HG02870 (cell line): ENCODE results near the gene MDGA2.
"Not testable (repeated sequence)": the region's sequence is repeated elsewhere in the genome, so short reads cannot be mapped to it uniquely, and the experiment has no call there.

Experiments
- ATAC-seq: cut with Tn5 transposase; IDR thresholded peaks from one replicate; pipeline ENCODE4 v1.9.1; 2021; ENCODE audit warnings: mild to moderate bottlenecking, moderate library complexity; ENCODE audit not compliant: unreplicated experiment

Gene MDGA2

GRCh38 chr14:47246367-47246766 is 429.0 kb downstream of the MDGA2 start:
- ATAC-seq, result no peak

GRCh38 chr14:47242579-47242978 is 432.8 kb downstream of the MDGA2 start:
- not testable (repeated sequence) for ATAC-seq

DNA sequence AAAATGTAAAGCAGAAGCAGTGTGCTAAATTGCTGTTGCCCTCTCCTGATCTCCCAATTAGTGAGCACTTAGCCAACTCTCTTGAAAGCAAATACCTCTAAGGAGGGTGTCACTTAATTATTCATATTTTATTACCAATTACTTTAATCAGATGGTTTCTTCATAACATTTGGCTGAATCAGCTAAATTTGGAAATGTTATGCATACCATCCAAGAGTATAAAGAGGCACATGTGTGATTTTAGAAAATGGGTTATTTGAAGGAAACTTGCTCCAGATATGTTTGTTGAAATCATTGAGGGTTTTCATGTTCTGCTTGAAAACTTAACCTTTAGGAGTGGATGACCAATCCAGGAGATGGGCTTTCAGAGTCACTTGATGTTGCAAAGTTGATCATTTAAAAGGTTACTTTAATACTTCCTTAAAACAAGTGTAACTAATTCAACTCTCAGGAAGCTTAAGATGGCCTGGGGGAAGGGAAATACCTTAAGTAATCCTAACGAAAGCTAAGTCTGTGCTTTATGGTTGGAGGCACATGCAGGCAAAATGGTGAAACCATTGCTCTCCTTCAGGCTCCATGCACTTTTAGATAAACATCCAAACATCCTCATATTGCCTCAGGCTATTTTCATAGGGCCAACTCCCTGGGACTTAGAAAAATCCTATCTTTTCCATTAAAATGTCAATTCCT is 434.5 kb downstream of the MDGA2 start:
- ATAC-seq, result no peak

- ATAC-seq, result no peak
Observed at GRCh38 chr14:47235619-47236018, 439.8 kb downstream of the MDGA2 start.

GRCh38 chr14:47226877-47227520 is 448.4 kb downstream of the MDGA2 start:
- ATAC-seq, result no peak

DNA sequence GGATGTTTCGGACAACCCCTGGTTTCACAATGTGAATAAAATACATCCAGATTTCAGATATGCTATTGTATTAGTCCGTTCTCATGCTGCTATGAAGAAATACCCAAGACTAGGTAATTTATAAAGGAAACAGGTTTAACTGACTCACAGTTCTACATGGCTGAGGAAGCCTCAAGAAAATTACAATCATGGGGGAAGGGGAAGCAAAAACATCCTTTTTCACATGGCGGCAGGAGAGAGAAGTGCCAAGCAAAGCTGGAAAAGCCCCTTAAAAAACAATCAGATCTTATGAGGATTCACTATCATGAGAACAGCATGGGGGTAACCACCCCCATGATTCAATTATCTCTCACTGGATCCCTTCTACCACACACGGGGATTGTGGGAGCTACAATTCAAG is 451.7 kb downstream of the MDGA2 start:
- ATAC-seq, result no peak

GRCh38 chr14:47220096-47220495 is 455.3 kb downstream of the MDGA2 start:
- no peak for ATAC-seq

- no peak for ATAC-seq
Observed at GRCh38 chr14:47211263-47211662, 464.1 kb downstream of the MDGA2 start.

DNA sequence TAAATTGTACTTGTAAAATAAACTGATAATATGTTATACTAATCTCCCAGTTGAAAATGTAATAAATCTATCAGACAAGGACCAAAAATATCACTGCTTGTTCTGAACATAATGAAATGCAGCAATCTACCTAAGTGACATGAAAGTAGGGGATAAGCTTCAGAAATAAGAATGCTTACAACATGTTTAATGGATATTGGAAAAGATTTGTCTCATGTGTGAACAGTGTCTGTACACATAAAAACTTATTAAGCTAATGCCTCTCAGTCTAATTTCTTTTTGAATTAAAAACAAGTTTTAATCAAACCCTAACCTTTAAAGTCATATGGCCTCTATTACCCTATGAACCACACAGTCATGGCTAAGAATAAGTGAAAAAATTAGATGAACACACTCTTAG is 465.3 kb downstream of the MDGA2 start:
- no peak for ATAC-seq

- ATAC-seq, result no peak
Observed at GRCh38 chr14:47208434-47208833, 467.0 kb downstream of the MDGA2 start.

GRCh38 chr14:47207617-47208016 is 467.8 kb downstream of the MDGA2 start:
- ATAC-seq, result no peak

- ATAC-seq, result no peak
Observed at GRCh38 chr14:47200740-47201139, 474.7 kb downstream of the MDGA2 start.

- no peak for ATAC-seq
Observed at GRCh38 chr14:47195582-47195981, 479.8 kb downstream of the MDGA2 start.

DNA sequence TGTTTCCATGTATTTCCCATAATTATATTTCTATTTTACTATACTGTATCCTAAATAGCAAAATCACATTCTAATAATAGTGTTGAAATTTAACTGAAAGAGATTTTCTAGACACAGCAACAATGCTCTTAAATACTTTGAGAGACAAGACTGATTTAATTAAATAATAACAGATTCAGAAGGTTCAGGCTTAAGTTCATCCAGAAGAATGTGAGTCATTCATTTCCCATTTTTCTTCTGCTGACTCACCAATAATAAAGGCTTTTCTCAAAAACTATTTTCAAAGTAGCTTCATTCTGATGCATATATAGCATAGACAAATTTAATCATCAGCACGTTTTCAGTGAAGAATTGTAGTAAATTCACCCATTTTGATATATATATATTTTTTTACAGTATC is 481.4 kb downstream of the MDGA2 start:
- ATAC-seq, result no peak

- ATAC-seq, result not testable (repeated sequence)
Observed at GRCh38 chr14:47192203-47192602, 483.2 kb downstream of the MDGA2 start.

DNA sequence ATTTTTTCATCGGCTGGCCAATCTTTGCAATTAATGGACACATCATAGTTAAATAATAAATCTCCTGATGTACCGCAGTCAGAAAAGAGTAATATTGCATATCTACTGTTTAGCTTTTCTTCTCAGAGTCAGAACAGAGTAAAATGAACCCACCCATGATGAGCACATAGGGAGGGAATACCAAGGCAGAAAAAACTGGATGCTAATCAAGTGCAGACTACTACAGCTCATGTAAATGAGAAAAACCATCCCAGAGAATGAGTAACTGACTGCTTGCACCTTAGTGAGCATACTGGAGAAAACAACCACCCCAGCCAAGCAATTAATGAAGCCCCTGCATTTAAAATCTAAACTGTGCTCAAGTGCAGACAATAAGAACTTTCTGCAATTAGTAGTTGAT is 483.7 kb downstream of the MDGA2 start:
- ATAC-seq, result no peak

- no peak for ATAC-seq
Observed at GRCh38 chr14:47189911-47190484, 485.4 kb downstream of the MDGA2 start.

GRCh38 chr14:47186486-47186885 is 488.9 kb downstream of the MDGA2 start:
- no peak for ATAC-seq

GRCh38 chr14:47179906-47180305 is 495.5 kb downstream of the MDGA2 start:
- no peak for ATAC-seq

GRCh38 chr14:47171896-47172295 is 503.5 kb downstream of the MDGA2 start:
- ATAC-seq, result not testable (repeated sequence)

DNA sequence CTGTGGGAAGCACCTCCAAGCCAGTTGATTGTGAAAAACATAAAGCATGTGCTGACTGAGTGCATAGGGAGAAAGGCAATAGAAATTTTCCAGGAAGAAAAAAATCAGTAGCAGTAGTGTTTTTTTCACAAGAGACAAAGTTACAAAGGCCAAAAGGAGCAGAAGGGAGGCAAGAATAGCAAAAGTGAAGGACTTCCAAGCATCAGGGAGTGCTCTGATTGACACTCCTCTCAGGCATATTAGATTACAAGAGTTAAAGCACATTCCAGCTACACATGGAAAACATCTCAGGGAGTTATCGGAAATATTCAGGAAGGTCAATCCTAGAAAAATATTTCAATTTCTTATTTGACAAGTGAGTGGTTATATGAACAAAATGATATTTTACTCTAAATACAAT is 508.0 kb downstream of the MDGA2 start:
- no peak for ATAC-seq

- no peak for ATAC-seq
Observed at GRCh38 chr14:47155395-47155794, 520.0 kb downstream of the MDGA2 start.
